Stimulated activated CD4-positive, alpha-beta T cell treated with anti-CD3 and anti-CD28 coated beads, TNF-alpha, amount 100 ng/mL, for 24 hours (primary cell): ENCODE data around the gene RPL31.
"Not testable (repeated sequence)": the region's sequence is repeated elsewhere in the genome, so short reads cannot be mapped to it uniquely, and the experiment has no call there.

Source experiments
- DNase-seq, 3 experiments: peaks; one replicate each; pipeline ENCODE4 v3.0.0-alpha.2; 2020; ENCODE audit warnings: low read depth in 3 of 3

RPL31 gene

GRCh38 chr2:101026253-101026701 lies 24.2 kb downstream of the RPL31 start:
- no peak for DNase-seq

- DNase-seq: no peak
These were observed 24.9 kb downstream of the RPL31 start for GRCh38 chr2:101026923-101027469.

- no peak for DNase-seq
These were observed 25.8 kb downstream of the RPL31 start for GRCh38 chr2:101027852-101028251.

GRCh38 chr2:101030866-101031554 lies 28.9 kb downstream of the RPL31 start:
- DNase-seq: no peak

GRCh38 chr2:101032084-101032776 lies 30.1 kb downstream of the RPL31 start:
- no peak for DNase-seq

GRCh38 chr2:101036562-101036961 lies 34.5 kb downstream of the RPL31 start:
- no peak for DNase-seq

GRCh38 chr2:101037161-101037755 lies 35.2 kb downstream of the RPL31 start:
- DNase-seq: no peak

GRCh38 chr2:101038455-101039255 lies 36.6 kb downstream of the RPL31 start:
- no peak for DNase-seq

- no peak for DNase-seq
These were observed 38.0 kb downstream of the RPL31 start for GRCh38 chr2:101040072-101040471.

GRCh38 chr2:101040761-101041160 lies 38.7 kb downstream of the RPL31 start:
- DNase-seq: no peak

GRCh38 chr2:101041413-101041812 lies 39.3 kb downstream of the RPL31 start:
- DNase-seq: no peak

- DNase-seq: no peak
These were observed 43.2 kb downstream of the RPL31 start for GRCh38 chr2:101045330-101045729.

- no peak for DNase-seq
These were observed 45.1 kb downstream of the RPL31 start for GRCh38 chr2:101047075-101047766.

GRCh38 chr2:101047774-101048173 lies 45.7 kb downstream of the RPL31 start:
- DNase-seq: no peak

GRCh38 chr2:101048756-101049155 lies 46.7 kb downstream of the RPL31 start:
- no peak for DNase-seq

- DNase-seq: not testable (repeated sequence)
These were observed 48.8 kb downstream of the RPL31 start for GRCh38 chr2:101050886-101051285.

- DNase-seq: no peak
These were observed 50.1 kb downstream of the RPL31 start for GRCh38 chr2:101052147-101052546.

GRCh38 chr2:101053117-101053516 lies 51.0 kb downstream of the RPL31 start:
- DNase-seq: no peak
